GM12878 (cell line): Measurements from ENCODE around the gene INPP4B. TPM values are rescaled to one million over a fixed set of nuclear protein-coding genes. Genes with fewer than 3 reads are reported as not detected.

Source experiments
- BCL11A ChIP-seq: IDR thresholded peaks from 2 replicates; pipeline ENCODE4 v1.6.1; 2011; ENCODE audit warnings: low read depth, low read length
- BCL3 ChIP-seq: IDR thresholded peaks from 2 replicates; pipeline ENCODE4 v1.6.1; 2011; ENCODE audit warnings: borderline replicate concordance, low read depth, mild to moderate bottlenecking, moderate library complexity, low read length; ENCODE audit not compliant: insufficient read depth, poor library complexity, severe bottlenecking
- CHD4 ChIP-seq: fragments of 200-600 bp; sonication (generic); IDR thresholded peaks from 2 replicates; pipeline ENCODE4 v1.6.1; 2016; ENCODE audit warnings: mild to moderate bottlenecking
- CREB1 ChIP-seq: IDR thresholded peaks from 2 replicates; pipeline ENCODE4 v1.6.1; 2012; ENCODE audit warnings: low read depth, mild to moderate bottlenecking, inconsistent platforms
- DPF2 ChIP-seq: fragments of 450-650 bp; IDR thresholded peaks from 2 replicates; pipeline ENCODE4 v1.6.1; 2017; ENCODE audit warnings: mild to moderate bottlenecking
- FOXK2 ChIP-seq: fragments of 450-650 bp; IDR thresholded peaks from 2 replicates; pipeline ENCODE4 v1.6.1; 2017; ENCODE audit warnings: mild to moderate bottlenecking, moderate library complexity
- HCFC1 ChIP-seq: fragments of 150-350 bp; IDR thresholded peaks from 2 replicates; pipeline ENCODE4 v1.6.1; 2014; ENCODE audit warnings: low read length
- HDGF ChIP-seq: fragments of 450-650 bp; IDR thresholded peaks from 2 replicates; pipeline ENCODE4 v1.6.1; 2016; ENCODE audit warnings: antibody characterized with exemption
- KAT2A ChIP-seq: conservative IDR thresholded peaks from 2 replicates; pipeline ENCODE4 v1.6.1; 2011; ENCODE audit warnings: low read depth, low read length; ENCODE audit not compliant: control insufficient read depth
- MLLT1 ChIP-seq: fragments of 450-650 bp; IDR thresholded peaks from 2 replicates; pipeline ENCODE4 v1.6.1; 2016; ENCODE audit warnings: mild to moderate bottlenecking
- NFYB ChIP-seq: IDR thresholded peaks from 2 replicates; pipeline ENCODE4 v1.6.1; 2011; ENCODE audit warnings: low read depth, mild to moderate bottlenecking, low read length, improper control_type of control experiment, moderate library complexity; ENCODE audit not compliant: insufficient read depth
- RFX5 ChIP-seq: IDR thresholded peaks from 2 replicates; pipeline ENCODE4 v1.6.1; 2011; ENCODE audit warnings: low read depth, low read length, improper control_type of control experiment
- SKIL ChIP-seq: fragments of 450-650 bp; IDR thresholded peaks from 2 replicates; pipeline ENCODE4 v1.6.1; 2017; ENCODE audit warnings: mild to moderate bottlenecking, low read depth, inconsistent platforms; ENCODE audit not compliant: poor library complexity, severe bottlenecking
- SPI1 ChIP-seq: IDR thresholded peaks from 2 replicates; pipeline ENCODE4 v1.6.1; 2011; ENCODE audit warnings: low read depth, mild to moderate bottlenecking, low read length, moderate library complexity, borderline replicate concordance; ENCODE audit not compliant: insufficient read depth
- USF1 ChIP-seq: IDR thresholded peaks from 2 replicates; pipeline ENCODE4 v1.6.1; 2011; ENCODE audit warnings: borderline replicate concordance, low read depth, mild to moderate bottlenecking, moderate library complexity, mixed read lengths, low read length; ENCODE audit not compliant: insufficient read depth; ENCODE audit errors: extremely low read length
- ZNF274 ChIP-seq: IDR thresholded peaks from one replicate; pipeline ENCODE4 v1.8.0; 2011; ENCODE audit not compliant: insufficient read length, insufficient read depth
- polyA plus RNA-seq, 11 experiments: library from polyadenylated mRNA; depleted of rRNA in 4 of 11; unstranded in 6 of 11; stranded (reverse) in 5 of 11; fragments of >200 nt; fragmentation: Nextera tagmentation in 4 of 11; fragmentation: Illumina TruSeq in 1 of 11; extraction: Ambion mirVana in 4 of 11; extraction: Trizol in 1 of 11; gene quantifications; 1 replicate in 1 of 11; 2 replicates in 10 of 11; pipeline versions ENCODE4 v1.2.1 to v1.2.3, GENCODE V29; 2011 to 2016; ENCODE audit warnings: inconsistent platforms in 2 of 11, missing spikeins in 2 of 11, low read depth in 1 of 11
- total RNA-seq, 4 experiments: library from RNA; depleted of rRNA in 3 of 4; stranded (reverse); fragments of >200 nt in 3 of 4; fragmentation: Illumina TruSeq in 1 of 4; extraction: Trizol in 1 of 4; gene quantifications; 2 replicates each; pipeline versions ENCODE4 v1.2.1 to v1.2.3, GENCODE V29; 2013 to 2021

Gene INPP4B
- total and polyA plus RNA-seq, 10 of the 15 experiments (the other 5 are each of a cell fraction or from before 2014, with no cell fraction given): 0.53 to 11.2 (median 0.95) TPM

GRCh38 chr4:142687547-142688275 is 158.4 kb downstream of the INPP4B start (continued):
- TF ChIP-seq SKIL (no peak), SPI1 (no peak), HCFC1 (no peak), CHD4 (no peak), USF1 (no peak), MLLT1 (no peak), BCL11A (no peak), DPF2 (no peak), KAT2A (no peak), FOXK2 (no peak), NFYB (no peak), ZNF274 (no peak), BCL3 (no peak), HDGF (no peak), RFX5 (no peak), CREB1 (no peak)
- TF ChIP-seq, all 136 proteins: peak for 0
